ENCODE results near the gene AKAP6.

Gene AKAP6

GRCh38 chr14:32630701-32631100 lies 301.6 kb downstream of the AKAP6 start:
- DNase-seq, result no peak

- DNase-seq, result no peak
Observed at GRCh38 chr14:32633224-32633859, 304.2 kb downstream of the AKAP6 start.

GRCh38 chr14:32633930-32634329 lies 304.8 kb downstream of the AKAP6 start:
- DNase-seq, result no peak

- DNase-seq, result no peak
Observed at GRCh38 chr14:32635061-32635719, 306.1 kb downstream of the AKAP6 start.

GRCh38 chr14:32637582-32637981 lies 308.5 kb downstream of the AKAP6 start:
- DNase-seq, result no peak

- no peak for DNase-seq
Observed at GRCh38 chr14:32639208-32639607, 310.1 kb downstream of the AKAP6 start.

GRCh38 chr14:32645551-32645950 lies 316.5 kb downstream of the AKAP6 start:
- no peak for DNase-seq

GRCh38 chr14:32648434-32648833 lies 319.3 kb downstream of the AKAP6 start:
- no peak for DNase-seq

- DNase-seq, result no peak
Observed at GRCh38 chr14:32650030-32650429, 320.9 kb downstream of the AKAP6 start.

GRCh38 chr14:32650665-32651064 lies 321.6 kb downstream of the AKAP6 start:
- no peak for DNase-seq

GRCh38 chr14:32654106-32654505 lies 325.0 kb downstream of the AKAP6 start:
- no peak for DNase-seq

GRCh38 chr14:32656601-32657000 lies 327.5 kb downstream of the AKAP6 start:
- no peak for DNase-seq

GRCh38 chr14:32657081-32657480 lies 328.0 kb downstream of the AKAP6 start:
- no peak for DNase-seq

- DNase-seq, result no peak
Observed at GRCh38 chr14:32661216-32661615, 332.1 kb downstream of the AKAP6 start.

GRCh38 chr14:32662211-32662610 lies 333.1 kb downstream of the AKAP6 start:
- DNase-seq, result no peak

- DNase-seq, result no peak
Observed at GRCh38 chr14:32666308-32666707, 337.2 kb downstream of the AKAP6 start.

GRCh38 chr14:32667287-32667686 lies 338.2 kb downstream of the AKAP6 start:
- DNase-seq, result no peak

- no peak for DNase-seq
Observed at GRCh38 chr14:32667791-32668190, 338.7 kb downstream of the AKAP6 start.

GRCh38 chr14:32669391-32669790 lies 340.3 kb downstream of the AKAP6 start:
- no peak for DNase-seq

- DNase-seq, result no peak
Observed at GRCh38 chr14:32675433-32675832, 346.3 kb downstream of the AKAP6 start.

GRCh38 chr14:32677129-32677780 lies 348.2 kb downstream of the AKAP6 start:
- no peak for DNase-seq

GRCh38 chr14:32678088-32678487 lies 349.0 kb downstream of the AKAP6 start:
- no peak for DNase-seq

- DNase-seq, result no peak
Observed at GRCh38 chr14:32679927-32680612, 351.0 kb downstream of the AKAP6 start.

GRCh38 chr14:32681598-32681997 lies 352.5 kb downstream of the AKAP6 start:
- no peak for DNase-seq

Data from stimulated activated CD4-positive, alpha-beta T cell treated with anti-CD3 and anti-CD28 coated beads, Interleukin-4, amount 100 ng/mL, for 1 hour (primary cell).